ENCODE measurements around the gene TMEM135.

- TF ChIP-seq, protein P1, sequence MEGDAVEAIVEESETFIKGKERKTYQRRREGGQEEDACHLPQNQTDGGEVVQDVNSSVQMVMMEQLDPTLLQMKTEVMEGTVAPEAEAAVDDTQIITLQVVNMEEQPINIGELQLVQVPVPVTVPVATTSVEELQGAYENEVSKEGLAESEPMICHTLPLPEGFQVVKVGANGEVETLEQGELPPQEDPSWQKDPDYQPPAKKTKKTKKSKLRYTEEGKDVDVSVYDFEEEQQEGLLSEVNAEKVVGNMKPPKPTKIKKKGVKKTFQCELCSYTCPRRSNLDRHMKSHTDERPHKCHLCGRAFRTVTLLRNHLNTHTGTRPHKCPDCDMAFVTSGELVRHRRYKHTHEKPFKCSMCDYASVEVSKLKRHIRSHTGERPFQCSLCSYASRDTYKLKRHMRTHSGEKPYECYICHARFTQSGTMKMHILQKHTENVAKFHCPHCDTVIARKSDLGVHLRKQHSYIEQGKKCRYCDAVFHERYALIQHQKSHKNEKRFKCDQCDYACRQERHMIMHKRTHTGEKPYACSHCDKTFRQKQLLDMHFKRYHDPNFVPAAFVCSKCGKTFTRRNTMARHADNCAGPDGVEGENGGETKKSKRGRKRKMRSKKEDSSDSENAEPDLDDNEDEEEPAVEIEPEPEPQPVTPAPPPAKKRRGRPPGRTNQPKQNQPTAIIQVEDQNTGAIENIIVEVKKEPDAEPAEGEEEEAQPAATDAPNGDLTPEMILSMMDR (IDR thresholded peaks at IDR 0.05) = no peak
- no peak for TF ChIP-seq EZH2 (IDR thresholded peaks at IDR 0.05; ENCODE audit: borderline replicate concordance, insufficient read depth, low read depth, low read length, poor library complexity, severe bottlenecking)
Observed at GRCh38 chr11:87137711-87138110, 100.0 kb downstream of the TMEM135 start.
